HepG2 (cell line): ENCODE measurements around the gene GPR42. TPM values are rescaled to one million over a fixed set of nuclear protein-coding genes. Genes with fewer than 3 reads are reported as not detected.

ENCODE experiments used
- ATAC-seq: fragments of 200-7000 bp; cut with Tn5 transposase; 3 replicates; pipeline ENCODE4 v1.9.1; 2020; ENCODE audit warnings: mild to moderate bottlenecking, moderate library complexity
- BruUV-seq: library from RNA; stranded (reverse); fragments of 400-500 nt; replicated peaks from 2 replicates; lab custom pipeline; 2021; lab: Mats Ljungman, UMichigan
- CTCF ChIA-PET: fragments of 300-600 bp; formaldehyde crosslinking; extraction: SDS; loops from one replicate; lab custom pipeline; 2021; ENCODE audit warnings: low total read pairs, inconsistent platforms, low intra/inter-chr PET ratio; lab: Yijun Ruan, JAX
- POLR2A ChIA-PET: fragments of 350-600 bp; sonication (Branson Sonifier 250); formaldehyde crosslinking; loops from one replicate; lab custom pipeline; 2020; ENCODE audit warnings: antibody characterized with exemption, inconsistent platforms; lab: Yijun Ruan, JAX
- DNase-seq: peaks from one replicate; pipeline ENCODE4 v3.0.0-alpha.2; 2015; ENCODE audit warnings: low spot score
- FAIRE-seq: peaks from 3 replicates; lab custom pipeline; 2011; peaks lifted over from hg19 to GRCh38; lab: Jason Lieb, UNC
- H2AFZ ChIP-seq: one replicate; pipeline ENCODE4 v1.6.1; 2011; ENCODE audit warnings: low read length, inconsistent platforms
- H3K27ac ChIP-seq: fragments of 300-600 bp; 3 replicates; pipeline ENCODE4 v1.8.0; 2011; ENCODE audit warnings: mixed run types, mild to moderate bottlenecking, mixed read lengths, low read length, inconsistent platforms; ENCODE audit not compliant: insufficient read depth; ENCODE audit errors: extremely low read length
- H3K27me3 ChIP-seq, 2 experiments: fragments of 200-600 bp in 1 of 2; 2 replicates in 1 of 2; 3 replicates in 1 of 2; pipeline versions ENCODE4 v1.6.0 to v1.8.0; 2011; ENCODE audit warnings: low read length in 2 of 2, mild to moderate bottlenecking in 2 of 2, moderate library complexity in 2 of 2, inconsistent platforms in 1 of 2; ENCODE audit not compliant: insufficient read depth in 2 of 2, control insufficient read depth in 1 of 2
- H3K36me3 ChIP-seq, 2 experiments: fragments of 200-600 bp in 1 of 2; replicated peaks in 1 of 2; 2 replicates in 1 of 2; 3 replicates in 1 of 2; pipeline versions ENCODE4 v1.5.1 to v1.8.0; 2011; ENCODE audit warnings: low read length in 2 of 2, inconsistent platforms in 1 of 2; ENCODE audit not compliant: insufficient read depth in 2 of 2, control insufficient read depth in 1 of 2
- H3K4me1 ChIP-seq: 2 replicates; pipeline ENCODE4 v1.5.1; 2012; ENCODE audit warnings: low read length, inconsistent platforms; ENCODE audit not compliant: insufficient read depth
- H3K4me2 ChIP-seq: 2 replicates; pipeline ENCODE4 v1.6.0; 2011; ENCODE audit warnings: low read depth, low read length, inconsistent platforms
- H3K4me3 ChIP-seq, 3 experiments: fragments of 200-600 bp in 1 of 3; sonication (generic), shearing (Covaris generic) in 1 of 3; replicated peaks in 1 of 3; 2 replicates each; pipeline ENCODE4 v1.5.1; 2011 to 2016; ENCODE audit warnings: low read length in 3 of 3, inconsistent platforms in 2 of 3, low read depth in 2 of 3, mild to moderate bottlenecking in 2 of 3, control low read depth in 1 of 3, mixed read lengths in 1 of 3; ENCODE audit not compliant: insufficient read depth in 1 of 3
- H3K79me2 ChIP-seq: one replicate; pipeline ENCODE4 v1.6.1; 2011; ENCODE audit warnings: low read length, inconsistent platforms; ENCODE audit not compliant: insufficient read depth
- H3K9ac ChIP-seq: 2 replicates; pipeline ENCODE4 v1.6.0; 2011; ENCODE audit warnings: mild to moderate bottlenecking, low read depth, low read length, inconsistent platforms; ENCODE audit not compliant: insufficient read depth
- H3K9me3 ChIP-seq: 2 replicates; pipeline ENCODE4 v1.5.1; 2012; ENCODE audit warnings: mild to moderate bottlenecking, low read length
- H4K20me1 ChIP-seq: 2 replicates; pipeline ENCODE4 v1.6.0; 2011; ENCODE audit warnings: inconsistent platforms, mild to moderate bottlenecking, low read length, moderate library complexity; ENCODE audit not compliant: insufficient read depth
- BHLHE40 ChIP-seq: IDR thresholded peaks from 2 replicates; pipeline ENCODE4 v1.6.1; 2011; ENCODE audit warnings: low read length, improper control_type of control experiment
- CCDC6 ChIP-seq: sonication (generic); formaldehyde crosslinking; IDR thresholded peaks from 2 replicates; pipeline ENCODE4 v1.8.1; 2022; ENCODE audit warnings: mild to moderate bottlenecking, missing genetic modification reagents, moderate library complexity
- FOSL2 ChIP-seq: sonication (generic); formaldehyde crosslinking; IDR thresholded peaks from 2 replicates; pipeline ENCODE4 v1.4.0; 2020; ENCODE audit warnings: missing genetic modification reagents
- FOXK1 ChIP-seq: sonication (generic); formaldehyde crosslinking; IDR thresholded peaks from 2 replicates; pipeline ENCODE4 v1.4.0; 2020; ENCODE audit warnings: low read depth, missing genetic modification reagents, borderline replicate concordance
- ISX ChIP-seq: sonication (generic); formaldehyde crosslinking; conservative IDR thresholded peaks from 2 replicates; pipeline ENCODE4 v1.5.0; 2020; ENCODE audit warnings: missing genetic modification reagents
- MED13 ChIP-seq: sonication (generic); formaldehyde crosslinking; IDR thresholded peaks from 2 replicates; pipeline ENCODE4 v1.5.0; 2020; ENCODE audit warnings: missing genetic modification reagents
- MTF1 ChIP-seq: sonication (generic); formaldehyde crosslinking; IDR thresholded peaks from 2 replicates; pipeline ENCODE4 v1.5.0; 2020; ENCODE audit warnings: missing genetic modification reagents
- PITX1 ChIP-seq: sonication (generic); formaldehyde crosslinking; IDR thresholded peaks from 2 replicates; pipeline ENCODE4 v1.5.1; 2020; ENCODE audit warnings: mild to moderate bottlenecking, missing genetic modification reagents
- RBFOX2 ChIP-seq: fragments of 200-400 bp; formaldehyde crosslinking; IDR thresholded peaks from 2 replicates; pipeline ENCODE4 v1.6.1; 2017; ENCODE audit warnings: low read depth, mild to moderate bottlenecking, low read length
- REPIN1 ChIP-seq: sonication (generic); formaldehyde crosslinking; IDR thresholded peaks from 2 replicates; pipeline ENCODE4 v1.8.0; 2022; ENCODE audit warnings: missing genetic modification reagents, low read depth, mild to moderate bottlenecking, borderline replicate concordance
- RFX1 ChIP-seq: fragments of 450-650 bp; IDR thresholded peaks from 2 replicates; pipeline ENCODE4 v1.6.1; 2017
- TARDBP ChIP-seq: sonication (generic); formaldehyde crosslinking; IDR thresholded peaks from 2 replicates; pipeline ENCODE4 v1.8.0; 2022; ENCODE audit warnings: mild to moderate bottlenecking, missing genetic modification reagents
- ZEB1 ChIP-seq: IDR thresholded peaks from 2 replicates; pipeline ENCODE4 v1.6.1; 2012; ENCODE audit warnings: mild to moderate bottlenecking, low read depth, inconsistent platforms; ENCODE audit not compliant: insufficient replicate concordance
- ZFP62 ChIP-seq: sonication (generic); formaldehyde crosslinking; IDR thresholded peaks from 2 replicates; pipeline ENCODE4 v1.4.0; 2020; ENCODE audit warnings: missing genetic modification reagents
- ZNF44 ChIP-seq: sonication (generic); formaldehyde crosslinking; IDR thresholded peaks from 2 replicates; pipeline ENCODE4 v1.5.1; 2020; ENCODE audit warnings: mild to moderate bottlenecking, missing genetic modification reagents
- ZNF768 ChIP-seq: sonication (generic); formaldehyde crosslinking; IDR thresholded peaks from 2 replicates; pipeline ENCODE4 v1.4.0; 2020; ENCODE audit warnings: missing genetic modification reagents
- ZSCAN20 ChIP-seq: sonication (generic); formaldehyde crosslinking; IDR thresholded peaks from 2 replicates; pipeline ENCODE4 v1.4.0; 2020; ENCODE audit warnings: missing genetic modification reagents, mild to moderate bottlenecking, borderline replicate concordance
- WGBS: methylation state at CpG from one replicate; pipeline ENCODE4 v1.1.6; 2017; ENCODE audit warnings: low lambda C conversion rate; 5-methylcytosine and 5-hydroxymethylcytosine counted together
- in situ Hi-C: cut with HindIII; loops from 2 replicates; pipeline ENCODE4 v1.10.0; 2017; ENCODE audit warnings: low pct_unique_long_range_greater_than_20kb; ENCODE audit not compliant: extremely low pct_ligation_motif_present
- intact Hi-C: fragments of 100-400 bp; cut with micrococcal nuclease; formaldehyde crosslinking; loops from one replicate; pipeline ENCODE4 v1.10.0; 2022; ENCODE audit not compliant: unreplicated experiment
- polyA plus RNA-seq, 8 experiments: library from polyadenylated mRNA; depleted of rRNA in 3 of 8; stranded (reverse) in 7 of 8; unstranded in 1 of 8; fragments of >200 nt; fragmentation: Illumina TruSeq in 4 of 8; extraction: Trizol in 4 of 8; gene quantifications; 2 replicates each; pipeline versions ENCODE4 v1.2.1 to v1.2.3, GENCODE V29; 2011 to 2016; ENCODE audit warnings: low read depth in 4 of 8, missing spikeins in 1 of 8, mixed read lengths in 1 of 8; ENCODE audit not compliant: insufficient read depth in 1 of 8
- total RNA-seq, 5 experiments: library from RNA; depleted of rRNA; stranded (reverse); fragments of >200 nt; fragmentation: Illumina TruSeq; extraction: Trizol; gene quantifications; 2 replicates each; pipeline ENCODE4 v1.2.3, GENCODE V29; 2016; ENCODE audit warnings: low read depth in 1 of 5
- TF ChIP-seq, protein P1 (sequence below): sonication (generic); formaldehyde crosslinking; IDR thresholded peaks from 2 replicates; pipeline ENCODE4 v1.8.0; 2022; ENCODE audit warnings: mild to moderate bottlenecking, missing genetic modification reagents, borderline replicate concordance
- TF ChIP-seq, protein P2 (sequence below): sonication (generic); formaldehyde crosslinking; IDR thresholded peaks from 2 replicates; pipeline ENCODE4 v1.8.0; 2022; ENCODE audit warnings: missing genetic modification reagents, mild to moderate bottlenecking, borderline replicate concordance
- TF ChIP-seq, protein P3 (sequence below): sonication (generic); formaldehyde crosslinking; IDR thresholded peaks from 2 replicates; pipeline ENCODE4 v1.4.0; 2020; ENCODE audit warnings: missing genetic modification reagents
- TF ChIP-seq, protein P4 (sequence below): sonication (generic); formaldehyde crosslinking; IDR thresholded peaks from 2 replicates; pipeline ENCODE4 v1.8.1; 2023; ENCODE audit warnings: mild to moderate bottlenecking, moderate library complexity, missing genetic modification reagents

GPR42 gene
- total and polyA plus RNA-seq, 2 of the 13 experiments (the other 11 are each of a cell fraction or from before 2014, with no cell fraction given), result not detected

DNA sequence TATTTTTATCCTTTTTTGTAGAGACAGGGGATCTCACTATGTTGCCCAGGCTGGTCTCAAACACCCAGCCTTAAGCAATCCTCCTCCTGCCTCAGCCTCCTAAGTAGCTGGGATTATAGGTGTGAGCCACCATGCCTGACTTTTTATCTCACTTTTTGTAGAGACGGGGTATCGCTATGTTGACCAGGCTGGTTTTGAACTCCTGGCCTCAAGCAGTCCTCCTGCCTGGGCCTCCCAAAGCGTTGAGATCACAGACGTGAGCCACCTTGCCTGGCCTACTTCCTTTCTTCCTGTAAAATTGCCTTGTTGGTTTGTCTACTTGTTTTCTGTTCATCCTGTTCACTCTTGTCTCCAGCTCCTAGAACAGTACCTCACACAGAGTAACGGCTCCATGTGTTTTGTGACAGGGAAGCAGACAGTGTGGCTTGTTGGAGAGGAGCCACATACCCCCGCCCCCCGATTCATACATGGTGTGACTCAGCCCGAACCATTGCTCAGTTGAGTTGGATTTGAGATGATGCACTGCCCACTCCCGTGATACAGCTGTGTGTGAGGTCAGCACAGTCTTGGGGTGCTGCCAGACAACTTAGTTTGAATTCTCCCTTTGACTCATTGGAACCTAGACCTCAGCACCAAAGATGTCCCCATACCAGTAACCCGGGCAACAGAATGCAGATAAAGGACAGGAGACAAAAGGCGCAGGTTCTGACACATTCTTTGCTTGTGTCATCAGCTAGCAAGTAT is 34.2 kb downstream of the GPR42 start:
- ATAC-seq (peak; percentile 49), DNase-seq (peak; percentile 70), FAIRE-seq (no peak)

More for the DNA sequence above, 34.2 kb downstream of the GPR42 start:
- Histone ChIP-seq H3K4me1 (peaks cover 32% of the 10 kb centered on the region), H3K27me3 (peaks cover 4 to 21% of the 10 kb centered on the region in 2 experiments; a peak in 3 of 5 replicates), H3K27ac (no peak overlapping the region), H2AFZ (no peak overlapping the region), H3K9me3 (no peaks in the 10 kb centered on the region), H3K36me3 (no peaks in the 10 kb centered on the region), H3K4me3 (no peak overlapping the region), H3K4me2 (no peak overlapping the region), H4K20me1 (no peaks in the 10 kb centered on the region), H3K79me2 (no peaks in the 10 kb centered on the region), H3K9ac (no peak overlapping the region)
- ChIA-PET POLR2A (no interaction called here), CTCF (no interaction called here)
- WGBS, result 29% methylated on average over 11 of the region's 11 CpGs
- in situ Hi-C loops, result no loop called here
- intact Hi-C loops, result no loop called here
- TF ChIP-seq PITX1 (CRISPR knock-in tag) (no peak), FOSL2 (CRISPR knock-in tag) (peak; percentile 35), RBFOX2 (no peak), REPIN1 (CRISPR knock-in tag) (no peak), ISX (no peak), ZEB1 (no peak), RFX1 (peak; percentile 47; the same call in 1 of the 2 replicates), CCDC6 (CRISPR knock-in tag) (no peak), BHLHE40 (peak; percentile 39), ZNF768 (CRISPR knock-in tag) (no peak), ZSCAN20 (no peak), ZFP62 (CRISPR knock-in tag) (no peak), MTF1 (CRISPR knock-in tag) (no peak), MED13 (CRISPR knock-in tag) (no peak), TARDBP (CRISPR knock-in tag) (no peak), ZNF44 (CRISPR knock-in tag) (no peak), FOXK1 (CRISPR knock-in tag) (no peak)
- TF ChIP-seq, protein P1, sequence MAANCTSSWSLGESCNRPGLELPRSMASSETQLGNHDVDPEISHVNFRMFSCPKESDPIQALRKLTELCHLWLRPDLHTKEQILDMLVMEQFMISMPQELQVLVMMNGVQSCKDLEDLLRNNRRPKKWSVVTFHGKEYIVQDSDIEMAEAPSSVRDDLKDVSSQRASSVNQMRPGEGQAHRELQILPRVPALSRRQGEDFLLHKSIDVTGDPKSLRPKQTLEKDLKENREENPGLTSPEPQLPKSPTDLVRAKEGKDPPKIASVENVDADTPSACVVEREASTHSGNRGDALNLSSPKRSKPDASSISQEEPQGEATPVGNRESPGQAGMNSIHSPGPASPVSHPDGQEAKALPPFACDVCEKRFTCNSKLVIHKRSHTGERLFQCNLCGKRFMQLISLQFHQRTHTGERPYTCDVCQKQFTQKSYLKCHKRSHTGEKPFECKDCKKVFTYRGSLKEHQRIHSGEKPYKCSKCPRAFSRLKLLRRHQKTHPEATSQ, result no peak
- TF ChIP-seq, protein P2, sequence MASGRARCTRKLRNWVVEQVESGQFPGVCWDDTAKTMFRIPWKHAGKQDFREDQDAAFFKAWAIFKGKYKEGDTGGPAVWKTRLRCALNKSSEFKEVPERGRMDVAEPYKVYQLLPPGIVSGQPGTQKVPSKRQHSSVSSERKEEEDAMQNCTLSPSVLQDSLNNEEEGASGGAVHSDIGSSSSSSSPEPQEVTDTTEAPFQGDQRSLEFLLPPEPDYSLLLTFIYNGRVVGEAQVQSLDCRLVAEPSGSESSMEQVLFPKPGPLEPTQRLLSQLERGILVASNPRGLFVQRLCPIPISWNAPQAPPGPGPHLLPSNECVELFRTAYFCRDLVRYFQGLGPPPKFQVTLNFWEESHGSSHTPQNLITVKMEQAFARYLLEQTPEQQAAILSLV, result no peak
- TF ChIP-seq, protein P3, sequence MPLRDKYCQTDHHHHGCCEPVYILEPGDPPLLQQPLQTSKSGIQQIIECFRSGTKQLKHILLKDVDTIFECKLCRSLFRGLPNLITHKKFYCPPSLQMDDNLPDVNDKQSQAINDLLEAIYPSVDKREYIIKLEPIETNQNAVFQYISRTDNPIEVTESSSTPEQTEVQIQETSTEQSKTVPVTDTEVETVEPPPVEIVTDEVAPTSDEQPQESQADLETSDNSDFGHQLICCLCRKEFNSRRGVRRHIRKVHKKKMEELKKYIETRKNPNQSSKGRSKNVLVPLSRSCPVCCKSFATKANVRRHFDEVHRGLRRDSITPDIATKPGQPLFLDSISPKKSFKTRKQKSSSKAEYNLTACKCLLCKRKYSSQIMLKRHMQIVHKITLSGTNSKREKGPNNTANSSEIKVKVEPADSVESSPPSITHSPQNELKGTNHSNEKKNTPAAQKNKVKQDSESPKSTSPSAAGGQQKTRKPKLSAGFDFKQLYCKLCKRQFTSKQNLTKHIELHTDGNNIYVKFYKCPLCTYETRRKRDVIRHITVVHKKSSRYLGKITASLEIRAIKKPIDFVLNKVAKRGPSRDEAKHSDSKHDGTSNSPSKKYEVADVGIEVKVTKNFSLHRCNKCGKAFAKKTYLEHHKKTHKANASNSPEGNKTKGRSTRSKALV, result no peak
- TF ChIP-seq, protein P4, sequence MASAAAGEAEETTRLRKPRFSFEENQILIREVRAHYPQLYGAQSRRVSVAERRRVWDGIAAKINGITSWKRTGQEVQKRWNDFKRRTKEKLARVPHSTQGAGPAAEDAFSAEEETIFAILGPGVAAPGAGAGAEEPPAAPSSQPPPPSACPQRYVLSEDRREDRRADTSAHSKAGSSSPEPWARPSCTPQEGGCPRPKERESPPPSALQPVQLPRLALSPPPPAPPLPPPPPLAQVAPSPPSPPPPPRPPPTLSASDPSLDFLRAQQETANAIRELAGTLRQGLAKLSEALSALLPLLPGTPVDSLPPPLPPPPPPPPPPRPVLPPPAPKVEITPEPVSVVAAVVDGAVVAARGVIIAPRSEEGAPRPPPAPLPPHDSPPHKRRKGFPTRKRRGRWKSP (CRISPR knock-in tag), result no peak
- no TSS peak for BruUV-seq
